ENCODE data around the gene PSMD5. TPM values are rescaled to one million over a fixed set of nuclear protein-coding genes. Genes with fewer than 3 reads are reported as not detected.

Gene PSMD5
- total RNA-seq, 1 experiment from 2014 or later = 53.0 TPM

- Histone ChIP-seq H3K4me1 (ENCODE audit: control insufficient read depth, insufficient read depth, low read length) (no peaks in the 10 kb centered on the region), H3K27ac (ENCODE audit: low read length) (no peak overlapping the region), H3K4me3 (ENCODE audit: low read depth in 2 of 2, low read length in 2 of 2) (no peak overlapping the region), H3K9me3 (ENCODE audit: control insufficient read depth, insufficient read depth, low read depth, low read length) (no peaks in the 10 kb centered on the region), H3K27me3 (ENCODE audit: control insufficient read depth, insufficient read depth, low read length) (no peaks in the 10 kb centered on the region), H3K36me3 (ENCODE audit: control insufficient read depth, insufficient read depth, low read length) (peaks cover 24% of the 10 kb centered on the region; the same call in 1 of the 2 replicates)
- in situ Hi-C loops (cut with HindIII; ENCODE audit: low pct_unique_long_range_greater_than_20kb, low sequenced_read_pairs) (no loop called here), intact Hi-C loops (cut with micrococcal nuclease; ENCODE audit: unreplicated experiment) (no loop called here)
- no peak for TF ChIP-seq TCF7L2 (IDR thresholded peaks at IDR 0.05; ENCODE audit: low read depth, low read length)
- TF ChIP-seq CTCF (IDR thresholded peaks at IDR 0.05) = no peak
- no peak for TF ChIP-seq SIN3A (IDR thresholded peaks at IDR 0.05; ENCODE audit: borderline replicate concordance, insufficient read depth, low read depth, low read length)
- no peak for TF ChIP-seq REST (IDR thresholded peaks at IDR 0.05; ENCODE audit: insufficient read depth in 1 of 2, low read depth in 2 of 2, low read length in 1 of 2)
- no peak for TF ChIP-seq POLR2AphosphoS5 (IDR thresholded peaks at IDR 0.05; ENCODE audit: low read depth, low read length)
- ChIA-PET POLR2A (no interaction called here), CTCF (no interaction called here)
- no TSS peak for BruUV-seq (replicated peaks)
- ATAC-seq (no peak), DNase-seq (ENCODE audit: low read depth, low spot score) (no peak)
These were observed 11.9 kb downstream of the PSMD5 start for GRCh38 chr9:120830865-120831264.

GRCh38 chr9:120830151-120830550 is 12.6 kb downstream of the PSMD5 start:
- Histone ChIP-seq H3K27ac (ENCODE audit: low read length) (no peak overlapping the region), H3K36me3 (ENCODE audit: control insufficient read depth, insufficient read depth, low read length) (peaks cover 24% of the 10 kb centered on the region; the same call in 1 of the 2 replicates), H3K9me3 (ENCODE audit: control insufficient read depth, insufficient read depth, low read depth, low read length) (no peaks in the 10 kb centered on the region), H3K4me3 (ENCODE audit: low read depth in 2 of 2, low read length in 2 of 2) (no peak overlapping the region), H3K27me3 (ENCODE audit: control insufficient read depth, insufficient read depth, low read length) (no peaks in the 10 kb centered on the region), H3K4me1 (ENCODE audit: control insufficient read depth, insufficient read depth, low read length) (no peaks in the 10 kb centered on the region)
- no TSS peak for BruUV-seq (replicated peaks)
- TF ChIP-seq POLR2AphosphoS5 (IDR thresholded peaks at IDR 0.05; ENCODE audit: low read depth, low read length) (no peak), TCF7L2 (IDR thresholded peaks at IDR 0.05; ENCODE audit: low read depth, low read length) (no peak), SIN3A (IDR thresholded peaks at IDR 0.05; ENCODE audit: borderline replicate concordance, insufficient read depth, low read depth, low read length) (no peak), CTCF (IDR thresholded peaks at IDR 0.05) (no peak), REST (IDR thresholded peaks at IDR 0.05; ENCODE audit: insufficient read depth in 1 of 2, low read depth in 2 of 2, low read length in 1 of 2) (no peak)
- ATAC-seq (no peak), DNase-seq (ENCODE audit: low read depth, low spot score) (no peak)
- intact Hi-C loops (cut with micrococcal nuclease; ENCODE audit: unreplicated experiment) = no loop called here
- CTCF ChIA-PET = no interaction called here
- POLR2A ChIA-PET = no interaction called here
- in situ Hi-C loops (cut with HindIII; ENCODE audit: low pct_unique_long_range_greater_than_20kb, low sequenced_read_pairs) = no loop called here
